Upper lobe of right lung (tissue), 1 donor: Measurements from ENCODE around the gene TOMM22. TPM values are rescaled to one million over a fixed set of nuclear protein-coding genes. Genes with fewer than 3 reads are reported as not detected.

Experiments
- ATAC-seq: fragments of 200-7000 bp; cut with Tn5 transposase; one replicate; pipeline ENCODE4 v1.9.1; 2020; ENCODE audit warnings: mild to moderate bottlenecking, moderate library complexity
- DNase-seq: peaks from one replicate; pipeline ENCODE4 v3.0.0-alpha.2; 2020
- H3K27ac ChIP-seq: fragments of 200-600 bp; one replicate; pipeline ENCODE4 v1.8.0; 2022
- H3K27me3 ChIP-seq: fragments of 200-600 bp; one replicate; pipeline ENCODE4 v1.8.0; 2022; ENCODE audit warnings: mild to moderate bottlenecking
- H3K36me3 ChIP-seq: fragments of 200-600 bp; one replicate; pipeline ENCODE4 v1.8.0; 2022
- H3K4me1 ChIP-seq: fragments of 200-600 bp; one replicate; pipeline ENCODE4 v1.8.0; 2022
- H3K4me3 ChIP-seq: fragments of 200-600 bp; one replicate; pipeline ENCODE4 v1.8.0; 2022; ENCODE audit warnings: mild to moderate bottlenecking
- H3K9me3 ChIP-seq: fragments of 200-600 bp; one replicate; pipeline ENCODE4 v1.8.0; 2022
- CTCF ChIP-seq: fragments of 200-600 bp; IDR thresholded peaks from one replicate; pipeline ENCODE4 v1.8.0; 2022; ENCODE audit warnings: antibody characterized with exemption
- intact Hi-C: fragments of 100-400 bp; cut with DNase I; formaldehyde crosslinking; loops from one replicate; pipeline ENCODE4 v1.11.0; 2022
- total RNA-seq: library from RNA; stranded (reverse); fragmentation: NEBNext Ultra II Directional; extraction: Animal tissue kit (Norgen Biotek cat#: 25700); gene quantifications from one replicate; pipeline ENCODE4 v1.2.1, GENCODE V29; 2021
- donor health status: DM: no; HTN: yes; CAD: no; lungs with severe emphysema.

Gene TOMM22
- total RNA-seq, 1 donor from 2014 or later: 51.6 TPM

GRCh38 chr22:38697425-38698089, 15.8 kb downstream of the TOMM22 start:
- Histone ChIP-seq H3K4me1 (peaks cover 54% of the 10 kb centered on the region), H3K36me3 (no peaks in the 10 kb centered on the region), H3K9me3 (no peaks in the 10 kb centered on the region), H3K4me3 (no peak overlapping the region), H3K27me3 (no peaks in the 10 kb centered on the region), H3K27ac (peak overlapping the region; percentile 95)
- intact Hi-C loops: no loop called here
- peak; percentile 53 for DNase-seq
- ATAC-seq: no peak
- no peak for TF ChIP-seq CTCF

GRCh38 chr22:38698407-38699094, 16.8 kb downstream of the TOMM22 start:
- peak; percentile 26 for DNase-seq
- peak overlapping the region; percentile 95 for H3K27ac ChIP-seq
- no peak for ATAC-seq
- intact Hi-C loops: no loop called here
- H3K36me3 ChIP-seq: no peaks in the 10 kb centered on the region
- peak overlapping the region; percentile 82 for H3K4me3 ChIP-seq
- peaks cover 51% of the 10 kb centered on the region for H3K4me1 ChIP-seq
- TF ChIP-seq CTCF: no peak
- H3K27me3 ChIP-seq: no peaks in the 10 kb centered on the region
- no peaks in the 10 kb centered on the region for H3K9me3 ChIP-seq

- Histone ChIP-seq H3K27ac (peak overlapping the region; percentile 95), H3K9me3 (no peaks in the 10 kb centered on the region), H3K4me3 (peak overlapping the region; percentile 82), H3K36me3 (no peaks in the 10 kb centered on the region), H3K27me3 (no peaks in the 10 kb centered on the region), H3K4me1 (peaks cover 46% of the 10 kb centered on the region)
- ATAC-seq (no peak), DNase-seq (no peak)
- TF ChIP-seq CTCF: no peak
- intact Hi-C loops: no loop called here
Observed at GRCh38 chr22:38699143-38699542, 17.4 kb downstream of the TOMM22 start.

GRCh38 chr22:38699784-38700183, 18.0 kb downstream of the TOMM22 start:
- Histone ChIP-seq H3K27ac (peak overlapping the region; percentile 95), H3K4me1 (peaks cover 50% of the 10 kb centered on the region), H3K27me3 (no peaks in the 10 kb centered on the region), H3K9me3 (no peaks in the 10 kb centered on the region), H3K36me3 (no peaks in the 10 kb centered on the region), H3K4me3 (peak overlapping the region; percentile 82)
- no peak for ATAC-seq
- intact Hi-C loops: no loop called here
- no peak for TF ChIP-seq CTCF
- DNase-seq: no peak

GRCh38 chr22:38700270-38700788, 18.6 kb downstream of the TOMM22 start:
- intact Hi-C loops: no loop called here
- no peak for TF ChIP-seq CTCF
- H3K4me3 ChIP-seq: peak overlapping the region; percentile 82
- peaks cover 50% of the 10 kb centered on the region for H3K4me1 ChIP-seq
- H3K27me3 ChIP-seq: no peaks in the 10 kb centered on the region
- H3K36me3 ChIP-seq: no peaks in the 10 kb centered on the region
- no peaks in the 10 kb centered on the region for H3K9me3 ChIP-seq
- ATAC-seq (peak; percentile 66), DNase-seq (peak; percentile 91)
- H3K27ac ChIP-seq: peak overlapping the region; percentile 95
